Astrocyte (in vitro differentiated cells and primary cell): Measurements from ENCODE around the gene MAPKAP1. TPM values are rescaled to one million over a fixed set of nuclear protein-coding genes. Genes with fewer than 3 reads are reported as not detected.

Experiments
- DNase-seq: peaks from one replicate; pipeline ENCODE4 v3.0.0-alpha.2; 2010; ENCODE audit warnings: low read depth
- FAIRE-seq: peaks from 2 replicates; lab custom pipeline; 2011; peaks lifted over from hg19 to GRCh38; lab: Jason Lieb, UNC
- H2AFZ ChIP-seq: 2 replicates; pipeline ENCODE4 v1.6.0; 2012; ENCODE audit warnings: low read depth, low read length, inconsistent platforms
- H3K27ac ChIP-seq: 2 replicates; pipeline ENCODE4 v1.5.1; 2011; ENCODE audit warnings: low read depth, low read length, inconsistent platforms
- H3K27me3 ChIP-seq: 2 replicates; pipeline ENCODE4 v1.6.0; 2011; ENCODE audit warnings: low read length, inconsistent platforms; ENCODE audit not compliant: insufficient read depth
- H3K36me3 ChIP-seq: 2 replicates; pipeline ENCODE4 v1.5.1; 2011; ENCODE audit warnings: low read length, inconsistent platforms; ENCODE audit not compliant: insufficient read depth
- H3K4me1 ChIP-seq: 2 replicates; pipeline ENCODE4 v1.5.1; 2011; ENCODE audit warnings: low read length, inconsistent platforms; ENCODE audit not compliant: insufficient read depth
- H3K4me2 ChIP-seq: 2 replicates; pipeline ENCODE4 v1.6.0; 2012; ENCODE audit warnings: low read length, inconsistent platforms
- H3K4me3 ChIP-seq: 2 replicates; pipeline ENCODE4 v1.5.1; 2011; ENCODE audit warnings: low read depth, mild to moderate bottlenecking, low read length, inconsistent platforms; ENCODE audit not compliant: insufficient read depth
- H3K79me2 ChIP-seq: 2 replicates; pipeline ENCODE4 v1.6.0; 2012; ENCODE audit warnings: mild to moderate bottlenecking, low read length, inconsistent platforms; ENCODE audit not compliant: insufficient read depth
- H3K9ac ChIP-seq: 2 replicates; pipeline ENCODE4 v1.6.0; 2012; ENCODE audit warnings: mild to moderate bottlenecking, low read length, inconsistent platforms
- H3K9me3 ChIP-seq: 2 replicates; pipeline ENCODE4 v1.5.1; 2012; ENCODE audit warnings: low read depth, mild to moderate bottlenecking, low read length, inconsistent platforms; ENCODE audit not compliant: insufficient read depth
- H4K20me1 ChIP-seq: 2 replicates; pipeline ENCODE4 v1.6.0; 2012; ENCODE audit warnings: low read length, inconsistent platforms; ENCODE audit not compliant: insufficient read depth
- H3K27ac Mint-ChIP-seq: one replicate; pipeline ENCODE4 v1.8.0; 2021; ENCODE audit warnings: mild to moderate bottlenecking, mixed read lengths; ENCODE audit not compliant: unreplicated experiment
- H3K27me3 Mint-ChIP-seq: one replicate; pipeline ENCODE4 v1.8.0; 2021; ENCODE audit warnings: low read depth, mixed read lengths; ENCODE audit not compliant: unreplicated experiment
- H3K36me3 Mint-ChIP-seq: one replicate; pipeline ENCODE4 v1.8.0; 2021; ENCODE audit warnings: low read depth, mixed read lengths; ENCODE audit not compliant: unreplicated experiment
- H3K4me1 Mint-ChIP-seq: one replicate; pipeline ENCODE4 v1.8.0; 2021; ENCODE audit warnings: low read depth, mixed read lengths; ENCODE audit not compliant: unreplicated experiment
- H3K4me3 Mint-ChIP-seq: one replicate; pipeline ENCODE4 v1.8.0; 2021; ENCODE audit warnings: mild to moderate bottlenecking, moderate library complexity, mixed read lengths; ENCODE audit not compliant: unreplicated experiment
- H3K9me3 Mint-ChIP-seq: one replicate; pipeline ENCODE4 v1.8.0; 2021; ENCODE audit warnings: mild to moderate bottlenecking, mixed read lengths; ENCODE audit not compliant: unreplicated experiment
- CTCF ChIP-seq: IDR thresholded peaks from 2 replicates; pipeline ENCODE4 v1.5.1; 2011; ENCODE audit warnings: low read depth, mild to moderate bottlenecking, inconsistent platforms, low read length, moderate library complexity; ENCODE audit not compliant: insufficient read depth
- EZH2 ChIP-seq: IDR thresholded peaks from 2 replicates; pipeline ENCODE4 v1.6.1; 2012; ENCODE audit warnings: mild to moderate bottlenecking, low read length, inconsistent platforms; ENCODE audit not compliant: insufficient read depth
- total RNA-seq: library from RNA; stranded (reverse); gene quantifications from 2 replicates; pipeline ENCODE4 v1.2.1, GENCODE V29; 2021

MAPKAP1 gene
- total RNA-seq, 1 donor from 2014 or later = 109 TPM

GRCh38 chr9:125604196-125604595, 102.8 kb downstream of the MAPKAP1 start:
- Histone ChIP-seq H3K27ac (no peak overlapping the region), H3K79me2 (peaks cover 82% of the 10 kb centered on the region)
- no peak for TF ChIP-seq EZH2
- TF ChIP-seq CTCF = no peak

GRCh38 chr9:125603478-125604021, 103.5 kb downstream of the MAPKAP1 start:
- TF ChIP-seq EZH2 = no peak
- TF ChIP-seq CTCF = no peak
- Histone ChIP-seq H3K9me3 (no peaks in the 10 kb centered on the region), H3K4me3 (no peak overlapping the region), H3K36me3 (no peaks in the 10 kb centered on the region), H2AFZ (no peak overlapping the region), H3K4me2 (no peak overlapping the region), H3K9ac (no peak overlapping the region), H3K27ac (no peak overlapping the region), H3K79me2 (peaks cover 76% of the 10 kb centered on the region), H3K27me3 (no peaks in the 10 kb centered on the region), H3K4me1 (no peaks in the 10 kb centered on the region), H4K20me1 (peaks cover 60% of the 10 kb centered on the region)
- no peak overlapping the region for H3K4me3 Mint-ChIP-seq
- H3K9me3 Mint-ChIP-seq = no peaks in the 10 kb centered on the region
- H3K27me3 Mint-ChIP-seq = no peaks in the 10 kb centered on the region
- DNase-seq = no peak
- FAIRE-seq = no peak
- peaks cover 2% of the 10 kb centered on the region for H3K36me3 Mint-ChIP-seq
- no peak overlapping the region for H3K27ac Mint-ChIP-seq
- H3K4me1 Mint-ChIP-seq = peaks cover 7% of the 10 kb centered on the region

More at GRCh38 chr9:125604196-125604595, 102.8 kb downstream of the MAPKAP1 start:
- no peaks in the 10 kb centered on the region for H3K27me3 ChIP-seq
- no peak overlapping the region for H2AFZ ChIP-seq
- Mint-ChIP-seq H3K9me3 (no peaks in the 10 kb centered on the region), H3K4me3 (no peak overlapping the region), H3K36me3 (peaks cover 2% of the 10 kb centered on the region), H3K4me1 (peaks cover 7% of the 10 kb centered on the region), H3K27me3 (no peaks in the 10 kb centered on the region), H3K27ac (no peak overlapping the region)
- H3K4me3 ChIP-seq = no peak overlapping the region
- no peak for DNase-seq
- H3K4me2 ChIP-seq = no peak overlapping the region
- no peak overlapping the region for H3K9ac ChIP-seq
- no peaks in the 10 kb centered on the region for H3K9me3 ChIP-seq
- peaks cover 66% of the 10 kb centered on the region for H4K20me1 ChIP-seq
- FAIRE-seq = peak; percentile 23
- H3K36me3 ChIP-seq = no peaks in the 10 kb centered on the region
- no peaks in the 10 kb centered on the region for H3K4me1 ChIP-seq

GRCh38 chr9:125601961-125602360, 105.0 kb downstream of the MAPKAP1 start:
- no peak overlapping the region for H3K9ac ChIP-seq
- peaks cover 3% of the 10 kb centered on the region for H3K4me1 Mint-ChIP-seq
- H3K27me3 ChIP-seq = no peaks in the 10 kb centered on the region
- H3K4me3 ChIP-seq = no peak overlapping the region
- peaks cover 59% of the 10 kb centered on the region for H4K20me1 ChIP-seq
- H3K4me1 ChIP-seq = no peaks in the 10 kb centered on the region
- no peaks in the 10 kb centered on the region for H3K9me3 Mint-ChIP-seq
- no peaks in the 10 kb centered on the region for H3K36me3 ChIP-seq
- H3K27ac Mint-ChIP-seq = no peak overlapping the region
- no peak overlapping the region for H3K27ac ChIP-seq
- H3K9me3 ChIP-seq = no peaks in the 10 kb centered on the region
- H2AFZ ChIP-seq = no peak overlapping the region
- TF ChIP-seq CTCF (no peak), EZH2 (no peak)
- H3K4me2 ChIP-seq = no peak overlapping the region
- no peak for DNase-seq
- FAIRE-seq = no peak
- no peaks in the 10 kb centered on the region for H3K27me3 Mint-ChIP-seq
- peaks cover 75% of the 10 kb centered on the region for H3K79me2 ChIP-seq
- peaks cover 2% of the 10 kb centered on the region for H3K36me3 Mint-ChIP-seq
- H3K4me3 Mint-ChIP-seq = no peak overlapping the region
